Activated CD4-positive, alpha-beta T cell treated with anti-CD3 and anti-CD28 coated beads for 36 hours (primary cell): ENCODE results near the gene STX8. TPM values are rescaled to one million over a fixed set of nuclear protein-coding genes. Genes with fewer than 3 reads are reported as not detected.

ENCODE experiments used
- ATAC-seq: fragments of 200-7000 bp; cut with Tn5 transposase; one replicate; pipeline ENCODE4 v1.10.0; 2021; ENCODE audit warnings: mild to moderate bottlenecking, moderate library complexity
- CTCF ChIA-PET: fragments of 350-600 bp; sonication (Branson Sonifier 250); formaldehyde crosslinking; loops from one replicate; lab custom pipeline; 2021; ENCODE audit warnings: antibody characterized with exemption; lab: Charles Lee
- POLR2A ChIA-PET: fragments of 350-600 bp; sonication (Branson Sonifier 250); formaldehyde crosslinking; loops from one replicate; lab custom pipeline; 2021; ENCODE audit warnings: antibody characterized with exemption, inconsistent platforms; lab: Charles Lee
- DNase-seq: peaks from one replicate; pipeline ENCODE4 v3.0.0-alpha.2; 2020
- H3K27ac Mint-ChIP-seq: one replicate; pipeline ENCODE4 v1.8.0; 2021; ENCODE audit warnings: mixed read lengths
- H3K27me3 Mint-ChIP-seq: one replicate; pipeline ENCODE4 v1.8.0; 2021; ENCODE audit warnings: mixed read lengths
- H3K36me3 Mint-ChIP-seq: one replicate; pipeline ENCODE4 v1.8.0; 2021; ENCODE audit warnings: low read depth, mixed read lengths
- H3K4me1 Mint-ChIP-seq: one replicate; pipeline ENCODE4 v1.8.0; 2021; ENCODE audit warnings: mixed read lengths
- H3K4me3 Mint-ChIP-seq: one replicate; pipeline ENCODE4 v1.8.0; 2021; ENCODE audit warnings: mild to moderate bottlenecking, moderate library complexity, mixed read lengths
- H3K9me3 Mint-ChIP-seq: one replicate; pipeline ENCODE4 v1.8.0; 2021; ENCODE audit warnings: low read depth, mixed read lengths
- intact Hi-C, 2 experiments: fragments of 100-400 bp; cut with DNase I in 1 of 2; cut with micrococcal nuclease in 1 of 2; formaldehyde crosslinking; loops; one replicate each; pipeline versions ENCODE4 v1.14.2 to v1.15.1; 2022 to 2024; cut with DNase I, micrococcal nuclease
- total RNA-seq, 2 experiments: library from RNA; stranded (reverse); gene quantifications; one replicate each; pipeline ENCODE4 v1.2.3, GENCODE V29; 2021

Gene STX8
- total RNA-seq, 2 experiments from 2014 or later = 65.7 to 87.7 TPM

GRCh38 chr17:9424071-9424640, 151.5 kb downstream of the STX8 start:
- no peaks in the 10 kb centered on the region for H3K4me1 Mint-ChIP-seq
- no peak overlapping the region for H3K4me3 Mint-ChIP-seq
- H3K36me3 Mint-ChIP-seq = peaks cover 14% of the 10 kb centered on the region
- no peaks in the 10 kb centered on the region for H3K9me3 Mint-ChIP-seq
- POLR2A ChIA-PET = no interaction called here
- DNase-seq = no peak
- intact Hi-C loops = no loop called here
- CTCF ChIA-PET = interaction anchor here (0.7 kb wide), 1 partner anchor 594 kb away, joined by 4 read pairs; no protein-coding TSS in a partner anchor
- no peak for ATAC-seq
- no peaks in the 10 kb centered on the region for H3K27me3 Mint-ChIP-seq
- no peak overlapping the region for H3K27ac Mint-ChIP-seq

- Mint-ChIP-seq H3K4me1 (peaks cover 4% of the 10 kb centered on the region), H3K27me3 (no peaks in the 10 kb centered on the region), H3K27ac (no peak overlapping the region), H3K4me3 (no peak overlapping the region), H3K36me3 (peaks cover 17% of the 10 kb centered on the region), H3K9me3 (peaks cover 1% of the 10 kb centered on the region)
- DNase-seq = no peak
- CTCF ChIA-PET = no interaction called here
- ATAC-seq = no peak
- intact Hi-C loops = no loop called here
- POLR2A ChIA-PET = no interaction called here
Measured at GRCh38 chr17:9421525-9421924, 154.1 kb downstream of the STX8 start.

GRCh38 chr17:9419932-9420453, 155.6 kb downstream of the STX8 start:
- POLR2A ChIA-PET = no interaction called here
- DNase-seq = no peak
- ATAC-seq = no peak
- CTCF ChIA-PET = interaction anchor here (0.6 to 1.9 kb wide), 2 partner anchors 17 to 429 kb away, joined by 3 to 4 read pairs; no protein-coding TSS in a partner anchor
- H3K4me3 Mint-ChIP-seq = no peak overlapping the region
- intact Hi-C loops = no loop called here
- no peak overlapping the region for H3K27ac Mint-ChIP-seq
- no peaks in the 10 kb centered on the region for H3K27me3 Mint-ChIP-seq
- H3K4me1 Mint-ChIP-seq = peaks cover 4% of the 10 kb centered on the region
- H3K36me3 Mint-ChIP-seq = peaks cover 17% of the 10 kb centered on the region
- peaks cover 1% of the 10 kb centered on the region for H3K9me3 Mint-ChIP-seq

GRCh38 chr17:9414471-9414870, 161.1 kb downstream of the STX8 start:
- H3K27me3 Mint-ChIP-seq = no peaks in the 10 kb centered on the region
- ATAC-seq (no peak), DNase-seq (no peak)
- intact Hi-C loops = no loop called here
- no peak overlapping the region for H3K4me3 Mint-ChIP-seq
- ChIA-PET CTCF (interaction anchor here (0.8 kb wide), 1 partner anchor 741 kb away, joined by 3 read pairs; no protein-coding TSS in a partner anchor), POLR2A (no interaction called here)
- H3K4me1 Mint-ChIP-seq = peaks cover 4% of the 10 kb centered on the region
- peaks cover 1% of the 10 kb centered on the region for H3K9me3 Mint-ChIP-seq
- peaks cover 3% of the 10 kb centered on the region for H3K36me3 Mint-ChIP-seq
- H3K27ac Mint-ChIP-seq = no peak overlapping the region

- Mint-ChIP-seq H3K9me3 (no peaks in the 10 kb centered on the region), H3K4me3 (no peak overlapping the region), H3K27me3 (no peaks in the 10 kb centered on the region), H3K4me1 (no peaks in the 10 kb centered on the region), H3K36me3 (no peaks in the 10 kb centered on the region), H3K27ac (no peak overlapping the region)
- ATAC-seq = no peak
- no peak for DNase-seq
- ChIA-PET POLR2A (no interaction called here), CTCF (no interaction called here)
- intact Hi-C loops = no loop called here
Measured at GRCh38 chr17:9410737-9411136, 164.9 kb downstream of the STX8 start.

GRCh38 chr17:9410301-9410700, 165.3 kb downstream of the STX8 start:
- CTCF ChIA-PET = no interaction called here
- H3K27ac Mint-ChIP-seq = no peak overlapping the region

GRCh38 chr17:9409878-9410277, 165.7 kb downstream of the STX8 start:
- H3K27me3 Mint-ChIP-seq = no peaks in the 10 kb centered on the region
- ChIA-PET CTCF (no interaction called here), POLR2A (no interaction called here)

More at GRCh38 chr17:9410301-9410700, 165.3 kb downstream of the STX8 start:
- H3K4me1 Mint-ChIP-seq = no peaks in the 10 kb centered on the region
- intact Hi-C loops = no loop called here
- H3K4me3 Mint-ChIP-seq = no peak overlapping the region
- POLR2A ChIA-PET = no interaction called here
- H3K36me3 Mint-ChIP-seq = no peaks in the 10 kb centered on the region
- DNase-seq (no peak), ATAC-seq (no peak)
- no peaks in the 10 kb centered on the region for H3K27me3 Mint-ChIP-seq
- H3K9me3 Mint-ChIP-seq = no peaks in the 10 kb centered on the region

GRCh38 chr17:9408868-9409829, 166.5 kb downstream of the STX8 start:
- ATAC-seq = no peak
- H3K27me3 Mint-ChIP-seq = no peaks in the 10 kb centered on the region
- no peaks in the 10 kb centered on the region for H3K36me3 Mint-ChIP-seq
- H3K4me3 Mint-ChIP-seq = no peak overlapping the region
- no peak for DNase-seq
- H3K27ac Mint-ChIP-seq = no peak overlapping the region
- intact Hi-C loops = no loop called here
- H3K4me1 Mint-ChIP-seq = no peaks in the 10 kb centered on the region
- CTCF ChIA-PET = no interaction called here
- POLR2A ChIA-PET = no interaction called here
- no peaks in the 10 kb centered on the region for H3K9me3 Mint-ChIP-seq

More at GRCh38 chr17:9409878-9410277, 165.7 kb downstream of the STX8 start:
- no peak for DNase-seq
- Mint-ChIP-seq H3K4me3 (no peak overlapping the region), H3K36me3 (no peaks in the 10 kb centered on the region), H3K27ac (no peak overlapping the region), H3K9me3 (no peaks in the 10 kb centered on the region), H3K4me1 (no peaks in the 10 kb centered on the region)
- ATAC-seq = no peak
- intact Hi-C loops = no loop called here

- intact Hi-C loops = no loop called here
- ChIA-PET CTCF (no interaction called here), POLR2A (no interaction called here)
- DNase-seq (no peak), ATAC-seq (no peak)
- Mint-ChIP-seq H3K4me3 (no peak overlapping the region), H3K4me1 (no peaks in the 10 kb centered on the region), H3K9me3 (no peaks in the 10 kb centered on the region), H3K36me3 (no peaks in the 10 kb centered on the region), H3K27me3 (no peaks in the 10 kb centered on the region), H3K27ac (no peak overlapping the region)
Measured at GRCh38 chr17:9408381-9408780, 167.2 kb downstream of the STX8 start.

GRCh38 chr17:9406046-9406606, 169.5 kb downstream of the STX8 start:
- H3K9me3 Mint-ChIP-seq = no peaks in the 10 kb centered on the region
- intact Hi-C loops = no loop called here
- DNase-seq (no peak), ATAC-seq (no peak)
- H3K4me3 Mint-ChIP-seq = no peak overlapping the region
- H3K27ac Mint-ChIP-seq = no peak overlapping the region
- H3K27me3 Mint-ChIP-seq = no peaks in the 10 kb centered on the region
- H3K4me1 Mint-ChIP-seq = no peaks in the 10 kb centered on the region
- ChIA-PET CTCF (interaction anchor here (0.6 to 1.1 kb wide), 3 partner anchors 13 to 118 kb away, joined by 3 to 4 read pairs (median 3); no protein-coding TSS in a partner anchor), POLR2A (no interaction called here)
- peaks cover 3% of the 10 kb centered on the region for H3K36me3 Mint-ChIP-seq

GRCh38 chr17:9403257-9403656, 172.4 kb downstream of the STX8 start:
- POLR2A ChIA-PET = no interaction called here
- no peak for ATAC-seq

More at GRCh38 chr17:9403257-9403656, 172.4 kb downstream of the STX8 start:
- Mint-ChIP-seq H3K27me3 (no peaks in the 10 kb centered on the region), H3K4me3 (no peak overlapping the region), H3K36me3 (peaks cover 6% of the 10 kb centered on the region), H3K4me1 (no peaks in the 10 kb centered on the region), H3K9me3 (no peaks in the 10 kb centered on the region), H3K27ac (no peak overlapping the region)
- intact Hi-C loops = loop anchor here (2.0 to 5.0 kb wide), 2 partner anchors 118 to 119 kb away; no protein-coding TSS in a partner anchor
- CTCF ChIA-PET = interaction anchor here (0.9 kb wide), 1 partner anchor 14 kb away, joined by 3 read pairs; no protein-coding TSS in a partner anchor
- no peak for DNase-seq
